GM23248 (cell line): Measurements from ENCODE around the gene ZNF155. TPM values are rescaled to one million over a fixed set of nuclear protein-coding genes. Genes with fewer than 3 reads are reported as not detected.

Experiments
- DNase-seq: peaks from one replicate; pipeline ENCODE4 v3.0.0-alpha.2; 2015
- H2AFZ ChIP-seq: fragments of 200-600 bp; sonication (generic); 2 replicates; pipeline ENCODE4 v1.6.1; 2016; ENCODE audit warnings: antibody characterized with exemption
- H3F3A ChIP-seq: fragments of 200-600 bp; sonication (generic); 2 replicates; pipeline ENCODE4 v1.6.1; 2016; ENCODE audit warnings: mild to moderate bottlenecking, antibody characterized with exemption, mixed run types; ENCODE audit not compliant: insufficient read depth
- H3K27ac ChIP-seq: fragments of 200-600 bp; sonication (generic); 2 replicates; pipeline ENCODE4 v1.5.1; 2016; ENCODE audit warnings: mild to moderate bottlenecking
- H3K27me3 ChIP-seq: fragments of 200-600 bp; sonication (generic); replicated peaks from 2 replicates; pipeline ENCODE4 v1.6.1; 2016; ENCODE audit warnings: mild to moderate bottlenecking; ENCODE audit not compliant: insufficient read depth
- H3K36me3 ChIP-seq: fragments of 200-600 bp; sonication (generic); 2 replicates; pipeline ENCODE4 v1.6.1; 2016; ENCODE audit warnings: low read depth, mild to moderate bottlenecking
- H3K4me1 ChIP-seq: fragments of 200-600 bp; sonication (generic); 2 replicates; pipeline ENCODE4 v1.6.1; 2016; ENCODE audit warnings: mild to moderate bottlenecking; ENCODE audit not compliant: insufficient read depth
- H3K4me2 ChIP-seq: fragments of 200-600 bp; sonication (generic); one replicate; pipeline ENCODE4 v1.6.1; 2016; ENCODE audit warnings: mild to moderate bottlenecking; ENCODE audit not compliant: unreplicated experiment
- H3K4me3 ChIP-seq: fragments of 200-600 bp; sonication (generic); 2 replicates; pipeline ENCODE4 v1.5.1; 2016; ENCODE audit warnings: mild to moderate bottlenecking
- H3K79me2 ChIP-seq: fragments of 200-600 bp; sonication (generic); 2 replicates; pipeline ENCODE4 v1.6.1; 2016; ENCODE audit warnings: mild to moderate bottlenecking; ENCODE audit not compliant: insufficient read depth
- H3K9ac ChIP-seq: fragments of 200-600 bp; sonication (generic); 2 replicates; pipeline ENCODE4 v1.6.1; 2016; ENCODE audit warnings: mild to moderate bottlenecking
- H3K9me2 ChIP-seq: fragments of 200-600 bp; sonication (generic); 2 replicates; pipeline ENCODE4 v1.6.1; 2016; ENCODE audit warnings: mixed run types, mild to moderate bottlenecking, moderate library complexity; ENCODE audit not compliant: insufficient read depth
- H3K9me3 ChIP-seq: fragments of 200-600 bp; sonication (generic); one replicate; pipeline ENCODE4 v1.6.1; 2017; ENCODE audit warnings: low read depth
- H4K20me1 ChIP-seq: fragments of 200-600 bp; sonication (generic); 2 replicates; pipeline ENCODE4 v1.6.0; 2016; ENCODE audit not compliant: insufficient read depth
- EZH2 ChIP-seq: fragments of 200-600 bp; sonication (generic); IDR thresholded peaks from 2 replicates; pipeline ENCODE4 v1.6.1; 2018; ENCODE audit warnings: antibody characterized with exemption, mild to moderate bottlenecking; ENCODE audit not compliant: insufficient read depth, poor library complexity, severe bottlenecking
- EZH2phosphoT487 ChIP-seq: fragments of 200-600 bp; sonication (generic); IDR thresholded peaks from 2 replicates; pipeline ENCODE4 v1.6.1; 2018; ENCODE audit warnings: antibody characterized with exemption, moderate library complexity, mild to moderate bottlenecking, low read depth; ENCODE audit not compliant: insufficient read depth
- WGBS, 2 experiments: methylation state at CpG; one replicate each; pipeline ENCODE4 v1.1.6; 2015 to 2017; ENCODE audit warnings: low lambda C conversion rate in 2 of 2, low coverage in 1 of 2; ENCODE audit errors: missing lambda C conversion rate in 2 of 2; 5-methylcytosine and 5-hydroxymethylcytosine counted together
- in situ Hi-C: fragments of 300-500 bp; cut with MboI; formaldehyde crosslinking; loops from 2 replicates; pipeline ENCODE4 v1.15.0; 2020
- polyA plus RNA-seq: library from polyadenylated mRNA; unstranded; fragments of >200 nt; fragmentation: Nextera tagmentation; extraction: Ambion mirVana; gene quantifications from 2 replicates; pipeline ENCODE4 v1.2.1, GENCODE V29; 2016
- total RNA-seq: library from RNA; depleted of rRNA; stranded (reverse); fragments of >200 nt; shearing (Covaris generic); gene quantifications from 2 replicates; pipeline ENCODE4 v1.2.3, GENCODE V29; 2014

The ZNF155 gene
- total and polyA plus RNA-seq, 2 experiments from 2014 or later = 5.2 to 13.7 TPM

DNA sequence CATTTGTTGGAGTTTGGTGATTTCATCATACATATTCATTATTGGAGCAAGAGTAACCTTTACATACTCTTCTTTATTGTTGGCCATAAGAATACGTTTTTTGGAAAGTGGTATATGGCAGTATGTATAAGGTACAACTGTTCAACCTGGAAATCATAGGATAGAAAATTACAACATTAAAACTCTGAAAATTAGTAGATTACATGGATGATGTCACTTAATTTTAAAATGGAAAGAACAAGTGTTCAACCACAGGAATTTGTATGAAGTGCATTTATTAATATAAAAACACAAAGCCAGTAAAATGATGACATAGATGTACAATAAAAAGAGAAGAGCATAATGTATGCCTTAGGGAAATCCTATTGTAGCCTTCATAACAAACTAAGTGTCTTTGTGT lies 7.3 kb upstream of the ZNF155 start:
- in situ Hi-C loops = no loop called here
- Histone ChIP-seq H3K27me3 (no peaks in the 10 kb centered on the region), H3F3A (no peaks in the 10 kb centered on the region), H4K20me1 (no peaks in the 10 kb centered on the region), H3K79me2 (no peaks in the 10 kb centered on the region), H3K4me2 (no peak overlapping the region), H3K9ac (no peak overlapping the region), H3K36me3 (no peaks in the 10 kb centered on the region; the same call in 1 of the 2 replicates), H3K4me1 (no peaks in the 10 kb centered on the region), H3K4me3 (no peak overlapping the region), H2AFZ (no peak overlapping the region), H3K27ac (no peak overlapping the region), H3K9me2 (no peaks in the 10 kb centered on the region), H3K9me3 (peaks cover 4% of the 10 kb centered on the region)
- no peak for TF ChIP-seq EZH2phosphoT487
- TF ChIP-seq EZH2 = no peak
- WGBS, 2 experiments = 79 to 94% methylated on average over 1 of the region's 1 CpG
- DNase-seq = no peak

DNA sequence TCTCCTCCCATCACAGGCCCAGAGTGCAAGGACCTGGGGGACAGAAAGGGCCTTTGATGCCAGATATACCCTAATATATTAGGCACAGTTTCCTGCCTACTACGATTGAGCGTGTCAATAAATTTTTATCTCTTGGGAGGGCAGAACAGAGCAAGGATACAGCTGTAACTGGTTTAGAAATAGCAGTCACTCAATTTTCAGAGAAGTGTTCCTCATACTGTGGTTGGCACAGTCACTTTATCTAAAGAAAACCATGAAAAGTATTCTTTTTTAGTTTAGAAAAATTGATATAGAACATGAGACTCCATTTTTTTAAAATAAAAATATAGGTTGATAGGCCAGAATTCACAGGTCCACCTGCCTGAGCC lies 460 bp upstream of the ZNF155 start:
- peak overlapping the region; percentile 88 for H3K4me3 ChIP-seq
- 34 to 46% methylated on average over 2 of the region's 2 CpGs for WGBS, 2 experiments
- no peaks in the 10 kb centered on the region for H4K20me1 ChIP-seq
- H3K79me2 ChIP-seq = peaks cover 36% of the 10 kb centered on the region
- in situ Hi-C loops = no loop called here
- peak overlapping the region; percentile 68 for H3K4me2 ChIP-seq
- peak overlapping the region; percentile 50 for H3K27ac ChIP-seq
- no peaks in the 10 kb centered on the region for H3K9me3 ChIP-seq
- TF ChIP-seq EZH2phosphoT487 (no peak), EZH2 (no peak)
- no peaks in the 10 kb centered on the region for H3K9me2 ChIP-seq
- peaks cover 9% of the 10 kb centered on the region; the same call in 1 of the 2 replicates for H3F3A ChIP-seq
- H3K27me3 ChIP-seq = no peaks in the 10 kb centered on the region
- H2AFZ ChIP-seq = peak overlapping the region; percentile 90
- peak overlapping the region; percentile 79 for H3K9ac ChIP-seq
- DNase-seq = no peak
- H3K4me1 ChIP-seq = 0 out of 2 replicates have a peak, but pooled peaks cover 4% of the 10 kb centered on the region
- H3K36me3 ChIP-seq = peaks cover under 1% of the 10 kb centered on the region; the same call in 1 of the 2 replicates

DNA sequence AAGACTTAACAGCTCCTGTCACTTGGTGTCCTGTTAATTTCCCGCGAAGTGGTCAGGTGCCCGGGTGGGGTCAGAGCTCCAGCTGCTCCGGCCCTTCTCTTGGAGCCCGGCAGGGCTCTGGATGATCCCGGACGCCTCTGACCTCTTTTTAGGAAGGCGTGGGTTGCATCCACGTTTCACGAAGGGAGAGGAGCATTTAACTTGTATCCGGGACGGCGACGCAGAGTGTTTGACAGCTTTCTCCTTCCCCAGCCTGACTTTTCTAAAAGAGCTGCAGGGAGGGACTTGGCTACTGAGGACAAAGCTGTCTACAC lies 656 bp downstream of the ZNF155 start:
- H3K36me3 ChIP-seq = peaks cover 12% of the 10 kb centered on the region
- H3K27ac ChIP-seq = peak overlapping the region; percentile 35
- peak overlapping the region; percentile 79 for H3K9ac ChIP-seq
- H3F3A ChIP-seq = peaks cover 9% of the 10 kb centered on the region; the same call in 1 of the 2 replicates
- DNase-seq = peak; percentile 71
- 0 out of 2 replicates have a peak, but pooled peaks cover 4% of the 10 kb centered on the region for H3K4me1 ChIP-seq
- H4K20me1 ChIP-seq = no peaks in the 10 kb centered on the region
- peaks cover 46% of the 10 kb centered on the region for H3K79me2 ChIP-seq
- in situ Hi-C loops = no loop called here
- H2AFZ ChIP-seq = peak overlapping the region; percentile 90
- H3K4me3 ChIP-seq = peak overlapping the region; percentile 88
- H3K4me2 ChIP-seq = peak overlapping the region; percentile 87
- no peak for TF ChIP-seq EZH2phosphoT487
- TF ChIP-seq EZH2 = no peak
- no peaks in the 10 kb centered on the region for H3K9me2 ChIP-seq
- H3K27me3 ChIP-seq = no peaks in the 10 kb centered on the region
- no peaks in the 10 kb centered on the region for H3K9me3 ChIP-seq
- 3 to 4% methylated on average over 14 of the region's 14 CpGs for WGBS, 2 experiments

DNA sequence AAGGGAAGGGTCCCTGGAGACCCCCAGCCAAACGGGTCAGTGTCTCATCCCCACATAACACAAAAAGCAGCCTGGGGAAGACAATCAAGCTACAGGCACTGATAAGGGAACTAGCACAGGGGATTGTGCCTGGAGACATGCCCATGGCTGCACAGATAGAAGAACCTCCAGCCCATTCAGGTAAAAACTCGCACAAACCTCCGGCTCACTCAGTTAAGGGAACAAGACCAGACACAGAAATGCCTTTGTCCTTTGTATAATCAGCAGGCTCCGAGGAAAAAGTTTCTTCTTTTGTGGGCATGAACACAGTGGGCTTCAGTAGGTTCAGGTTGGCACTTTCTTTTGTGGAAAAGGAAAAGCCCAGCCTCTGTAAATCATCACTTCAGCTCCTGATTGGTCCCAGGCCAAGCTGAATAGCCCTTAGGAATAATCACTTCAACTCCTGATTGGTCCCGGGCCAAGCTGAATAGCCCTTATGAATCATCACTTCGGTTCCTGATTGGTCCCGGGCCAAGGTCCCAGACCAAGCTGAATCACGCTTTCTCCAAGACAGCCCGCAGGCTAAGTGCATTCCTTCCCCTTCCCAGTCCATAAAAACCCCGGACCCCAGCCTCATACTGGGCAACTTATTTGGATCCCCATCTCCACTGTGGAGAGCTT lies 13.8 kb downstream of the ZNF155 start:
- no peaks in the 10 kb centered on the region for H4K20me1 ChIP-seq
- no peaks in the 10 kb centered on the region for H3K27me3 ChIP-seq
- H3K4me2 ChIP-seq = no peak overlapping the region
- H3K9me2 ChIP-seq = no peaks in the 10 kb centered on the region
- H3F3A ChIP-seq = peaks cover 10% of the 10 kb centered on the region; the same call in 1 of the 2 replicates
- WGBS, 2 experiments = 85% methylated on average over 10 of the region's 10 CpGs
- in situ Hi-C loops = no loop called here
- H2AFZ ChIP-seq = no peak overlapping the region
- TF ChIP-seq EZH2phosphoT487 (no peak), EZH2 (no peak)
- H3K36me3 ChIP-seq = peaks cover 23% of the 10 kb centered on the region; the same call in 1 of the 2 replicates
- no peak overlapping the region for H3K9ac ChIP-seq
- no peak overlapping the region for H3K27ac ChIP-seq
- H3K9me3 ChIP-seq = no peaks in the 10 kb centered on the region
- peak; percentile 45 for DNase-seq
- no peaks in the 10 kb centered on the region for H3K4me1 ChIP-seq
- H3K79me2 ChIP-seq = no peaks in the 10 kb centered on the region
- no peak overlapping the region for H3K4me3 ChIP-seq
